Upper lobe of left lung (tissue), 4 donors: ENCODE data around the gene MAG.
"Not testable (repeated sequence)": the region's sequence is repeated elsewhere in the genome, so short reads cannot be mapped to it uniquely, and the experiment has no call there.

Source experiments
- POLR2A ChIP-seq, 4 donors: fragments of 450-650 bp; IDR thresholded peaks; one replicate each; pipeline ENCODE4 v1.5.1; 2016 to 2017; ENCODE audit warnings: antibody characterized with exemption in 4 of 4, mild to moderate bottlenecking in 2 of 4
- TF ChIP-seq, protein P1 (sequence below), 6 experiments: fragments of 450-650 bp in 4 of 6; fragments of 200-600 bp in 2 of 6; sonication (generic) in 2 of 6; IDR thresholded peaks; one replicate each; pipeline ENCODE4 v1.5.1; 2016 to 2019; ENCODE audit warnings: antibody characterized with exemption in 6 of 6

DNA sequence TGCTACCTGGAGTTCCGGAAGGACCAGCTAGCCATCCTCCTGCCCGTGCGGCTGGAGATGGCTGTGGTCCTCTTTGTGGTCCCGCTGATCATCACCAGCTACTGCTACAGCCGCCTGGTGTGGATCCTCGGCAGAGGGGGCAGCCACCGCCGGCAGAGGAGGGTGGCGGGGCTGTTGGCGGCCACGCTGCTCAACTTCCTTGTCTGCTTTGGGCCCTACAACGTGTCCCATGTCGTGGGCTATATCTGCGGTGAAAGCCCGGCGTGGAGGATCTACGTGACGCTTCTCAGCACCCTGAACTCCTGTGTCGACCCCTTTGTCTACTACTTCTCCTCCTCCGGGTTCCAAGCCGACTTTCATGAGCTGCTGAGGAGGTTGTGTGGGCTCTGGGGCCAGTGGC is 67.4 kb downstream of the MAG start:
- TF ChIP-seq, protein P1, sequence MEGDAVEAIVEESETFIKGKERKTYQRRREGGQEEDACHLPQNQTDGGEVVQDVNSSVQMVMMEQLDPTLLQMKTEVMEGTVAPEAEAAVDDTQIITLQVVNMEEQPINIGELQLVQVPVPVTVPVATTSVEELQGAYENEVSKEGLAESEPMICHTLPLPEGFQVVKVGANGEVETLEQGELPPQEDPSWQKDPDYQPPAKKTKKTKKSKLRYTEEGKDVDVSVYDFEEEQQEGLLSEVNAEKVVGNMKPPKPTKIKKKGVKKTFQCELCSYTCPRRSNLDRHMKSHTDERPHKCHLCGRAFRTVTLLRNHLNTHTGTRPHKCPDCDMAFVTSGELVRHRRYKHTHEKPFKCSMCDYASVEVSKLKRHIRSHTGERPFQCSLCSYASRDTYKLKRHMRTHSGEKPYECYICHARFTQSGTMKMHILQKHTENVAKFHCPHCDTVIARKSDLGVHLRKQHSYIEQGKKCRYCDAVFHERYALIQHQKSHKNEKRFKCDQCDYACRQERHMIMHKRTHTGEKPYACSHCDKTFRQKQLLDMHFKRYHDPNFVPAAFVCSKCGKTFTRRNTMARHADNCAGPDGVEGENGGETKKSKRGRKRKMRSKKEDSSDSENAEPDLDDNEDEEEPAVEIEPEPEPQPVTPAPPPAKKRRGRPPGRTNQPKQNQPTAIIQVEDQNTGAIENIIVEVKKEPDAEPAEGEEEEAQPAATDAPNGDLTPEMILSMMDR (IDR thresholded peaks at IDR 0.05) = not testable (repeated sequence)
- TF ChIP-seq POLR2A (IDR thresholded peaks at IDR 0.05) = not testable (repeated sequence)
